Adrenal gland (tissue), 12 donors: ENCODE data around the gene GALNTL6. TPM values are rescaled to one million over a fixed set of nuclear protein-coding genes. Genes with fewer than 3 reads are reported as not detected.

ENCODE experiments used
- DNase-seq, 7 donors: peaks; one replicate each; pipeline ENCODE4 v3.0.0-alpha.2; 2019 to 2020
- H3K27ac ChIP-seq, 5 donors: fragments of 200-600 bp; sonication (generic) in 4 of 5; 1 replicate in 3 of 5; 2 replicates in 2 of 5; pipeline versions ENCODE4 v1.5.1 to v1.8.0; 2016 to 2020; ENCODE audit warnings: mild to moderate bottlenecking in 1 of 5
- H3K27me3 ChIP-seq: fragments of 200-600 bp; 2 replicates; pipeline ENCODE4 v1.8.0; 2021
- H3K36me3 ChIP-seq, 2 donors: fragments of 200-600 bp; replicated peaks in 1 of 2; 1 replicate in 1 of 2; 2 replicates in 1 of 2; pipeline versions ENCODE4 v1.5.1 to v1.8.0; 2018 to 2022
- H3K4me1 ChIP-seq, 2 donors: fragments of 200-600 bp; replicated peaks in 1 of 2; 1 replicate in 1 of 2; 2 replicates in 1 of 2; pipeline versions ENCODE4 v1.5.1 to v1.8.0; 2018 to 2021
- H3K4me3 ChIP-seq, 4 donors: fragments of 200-600 bp; sonication (generic) in 3 of 4; one replicate each; pipeline ENCODE4 v1.5.1; 2016 to 2018
- H3K9me3 ChIP-seq, 3 donors: fragments of 200-600 bp; sonication (generic) in 1 of 3; replicated peaks in 1 of 3; 1 replicate in 2 of 3; 2 replicates in 1 of 3; pipeline versions ENCODE4 v1.5.1 to v1.8.0; 2016 to 2021
- POLR2A ChIP-seq, 2 donors: fragments of 450-650 bp; IDR thresholded peaks; one replicate each; pipeline ENCODE4 v1.6.1; 2017; ENCODE audit warnings: antibody characterized with exemption in 2 of 2, mild to moderate bottlenecking in 2 of 2, moderate library complexity in 1 of 2
- whole genome bisulfite sequencing, 4 donors: extraction: QIAGEN DNeasy Blood & Tissue Kit in 2 of 4; methylation state at CpG; one replicate each; pipeline versions ENCODE4 v1.1.5 to v1.1.7; 2013 to 2017; 5-methylcytosine and 5-hydroxymethylcytosine counted together
- intact Hi-C, 2 donors: fragments of 100-400 bp; cut with DNase I; formaldehyde crosslinking; loops; one replicate each; pipeline versions ENCODE4 v1.14.1 to v1.15.0; 2022 to 2023
- polyA plus RNA-seq, 3 donors: library from polyadenylated mRNA; stranded (reverse); fragments of 200-250 nt in 2 of 3; fragments of 350-450 nt in 1 of 3; fragmentation: Illumina TruSeq in 1 of 3; extraction: RNeasy Lipid Tissue Mini Kit (QIAGEN cat#74804) in 1 of 3; gene quantifications; one replicate each; pipeline ENCODE4 v1.2.3, GENCODE V29; 2013 to 2014
- total RNA-seq, 9 donors: library from RNA; depleted of rRNA in 4 of 9; stranded (reverse); fragments of >200 nt in 4 of 9; fragments of 120-200 nt in 1 of 9; fragmentation: NEBNext Ultra II Directional in 1 of 9; extraction: Animal tissue kit (Norgen Biotek cat#: 25700) in 1 of 9; gene quantifications; one replicate each; pipeline versions ENCODE4 v1.1.0 to v1.2.4, GENCODE V29; 2013 to 2023
- TF ChIP-seq, protein P1 (sequence below), 6 experiments: fragments of 450-650 bp in 4 of 6; fragments of 200-600 bp in 2 of 6; sonication (generic) in 1 of 6; IDR thresholded peaks; 1 replicate in 5 of 6; 2 replicates in 1 of 6; pipeline versions ENCODE4 v1.5.1 to v1.8.0; 2016 to 2021; ENCODE audit warnings: antibody characterized with exemption in 6 of 6, mild to moderate bottlenecking in 2 of 6, moderate library complexity in 1 of 6
- donor health status: healthy with polysubstance abuse.
- donor health status: Bipolar disorder and iron deficiency.
- donor health status: DM: yes; HTN: yes; CAD: no.
- donor health status: DM: no; HTN: no; CAD: no.
- donor health status: DM: no; HTN: no; CAD: no.
- donor health status: DM: yes; HTN: yes; CAD: no.

Gene GALNTL6
- total and polyA plus RNA-seq, 12 donors: 0.10 to 0.96 (median 0.42) TPM; not detected in 1

DNA sequence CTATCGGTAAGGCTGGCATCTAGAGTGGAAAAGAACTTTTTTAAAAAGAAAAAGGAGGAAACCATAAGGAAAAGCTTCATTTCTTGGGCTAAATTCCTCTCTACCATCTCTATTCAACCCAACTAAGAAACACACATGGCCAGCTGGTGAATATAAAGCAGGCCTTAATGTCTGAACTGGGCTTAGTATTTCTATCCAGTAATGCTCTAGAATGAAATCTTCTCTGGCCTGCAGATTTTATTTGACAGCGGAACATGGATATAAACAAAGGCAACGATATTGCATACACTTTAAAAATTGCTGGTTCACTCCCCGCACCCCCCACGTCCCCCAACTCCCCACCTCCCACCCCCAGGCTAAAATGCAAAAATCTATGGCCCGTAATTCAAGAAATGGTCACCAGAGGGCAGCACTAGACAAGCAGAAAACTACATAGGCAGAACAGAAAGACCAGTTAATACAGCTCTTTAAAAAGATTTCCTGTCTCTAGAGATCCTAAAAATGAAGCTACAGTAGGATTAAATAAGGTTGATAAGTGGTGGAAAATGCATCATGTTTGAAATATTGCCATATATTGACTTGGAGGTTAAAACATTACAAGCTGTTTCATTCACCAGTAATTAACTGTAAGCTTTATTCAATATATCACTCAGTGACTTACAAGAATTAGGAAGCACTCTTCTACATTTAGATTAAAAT, 1200.2 kb downstream of the GALNTL6 start:
- Histone ChIP-seq H3K27me3 (no peaks in the 10 kb centered on the region), H3K4me3 (no peak overlapping the region), H3K36me3 (no peaks in the 10 kb centered on the region), H3K27ac (no peak overlapping the region), H3K4me1 (peaks cover 6 to 7% of the 10 kb centered on the region in 2 donors), H3K9me3 (no peaks in the 10 kb centered on the region)
- peak in 5 of 7 donors; percentile 22 to 73 (median 51) for DNase-seq
- intact Hi-C loops: loop anchor here in 1 of 2 donors (5.0 kb wide), 1 partner anchor 244 kb away; no protein-coding TSS in a partner anchor
- WGBS, 4 donors: 17 to 21% (median 19%) methylated on average over 6 of the region's 6 CpGs
- TF ChIP-seq, protein P1, sequence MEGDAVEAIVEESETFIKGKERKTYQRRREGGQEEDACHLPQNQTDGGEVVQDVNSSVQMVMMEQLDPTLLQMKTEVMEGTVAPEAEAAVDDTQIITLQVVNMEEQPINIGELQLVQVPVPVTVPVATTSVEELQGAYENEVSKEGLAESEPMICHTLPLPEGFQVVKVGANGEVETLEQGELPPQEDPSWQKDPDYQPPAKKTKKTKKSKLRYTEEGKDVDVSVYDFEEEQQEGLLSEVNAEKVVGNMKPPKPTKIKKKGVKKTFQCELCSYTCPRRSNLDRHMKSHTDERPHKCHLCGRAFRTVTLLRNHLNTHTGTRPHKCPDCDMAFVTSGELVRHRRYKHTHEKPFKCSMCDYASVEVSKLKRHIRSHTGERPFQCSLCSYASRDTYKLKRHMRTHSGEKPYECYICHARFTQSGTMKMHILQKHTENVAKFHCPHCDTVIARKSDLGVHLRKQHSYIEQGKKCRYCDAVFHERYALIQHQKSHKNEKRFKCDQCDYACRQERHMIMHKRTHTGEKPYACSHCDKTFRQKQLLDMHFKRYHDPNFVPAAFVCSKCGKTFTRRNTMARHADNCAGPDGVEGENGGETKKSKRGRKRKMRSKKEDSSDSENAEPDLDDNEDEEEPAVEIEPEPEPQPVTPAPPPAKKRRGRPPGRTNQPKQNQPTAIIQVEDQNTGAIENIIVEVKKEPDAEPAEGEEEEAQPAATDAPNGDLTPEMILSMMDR (IDR thresholded peaks at IDR 0.05): peak; percentile 41 to 75 (median 64)
- no peak for TF ChIP-seq POLR2A (IDR thresholded peaks at IDR 0.05)

DNA sequence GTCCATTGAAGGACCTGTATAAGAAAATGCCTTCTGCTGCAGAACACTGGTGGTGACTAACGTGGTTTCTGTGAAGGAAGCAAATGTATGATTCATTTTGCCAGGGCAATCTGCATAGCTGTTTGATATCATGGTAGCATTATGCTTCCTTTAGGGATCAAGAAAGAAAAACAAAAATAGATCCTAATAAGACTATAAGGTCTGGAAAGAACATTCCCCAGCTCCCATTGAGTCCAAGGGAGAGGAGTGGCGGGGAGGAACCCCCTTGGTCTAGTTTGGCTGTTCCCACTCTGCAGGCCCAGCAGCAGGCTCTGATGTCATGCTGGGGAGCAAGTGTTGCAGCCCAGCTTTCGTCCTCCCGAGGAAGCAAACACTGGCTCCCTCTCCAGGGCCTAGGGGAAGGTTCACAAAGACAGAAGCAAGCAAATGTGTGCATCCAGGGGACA, 1200.9 kb downstream of the GALNTL6 start:
- DNase-seq: peak in 2 of 7 donors; percentile 5 to 19
- TF ChIP-seq, protein P1 (IDR thresholded peaks at IDR 0.05): no peak
- Histone ChIP-seq H3K9me3 (no peaks in the 10 kb centered on the region), H3K4me1 (peaks cover 6 to 7% of the 10 kb centered on the region in 2 donors), H3K36me3 (no peaks in the 10 kb centered on the region), H3K27me3 (no peaks in the 10 kb centered on the region), H3K27ac (no peak overlapping the region), H3K4me3 (no peak overlapping the region)
- intact Hi-C loops: loop anchor here in 1 of 2 donors (5.0 kb wide), 1 partner anchor 243 kb away; no protein-coding TSS in a partner anchor
- 41 to 60% (median 49%) methylated on average over 4 of the region's 4 CpGs for WGBS, 4 donors

DNA sequence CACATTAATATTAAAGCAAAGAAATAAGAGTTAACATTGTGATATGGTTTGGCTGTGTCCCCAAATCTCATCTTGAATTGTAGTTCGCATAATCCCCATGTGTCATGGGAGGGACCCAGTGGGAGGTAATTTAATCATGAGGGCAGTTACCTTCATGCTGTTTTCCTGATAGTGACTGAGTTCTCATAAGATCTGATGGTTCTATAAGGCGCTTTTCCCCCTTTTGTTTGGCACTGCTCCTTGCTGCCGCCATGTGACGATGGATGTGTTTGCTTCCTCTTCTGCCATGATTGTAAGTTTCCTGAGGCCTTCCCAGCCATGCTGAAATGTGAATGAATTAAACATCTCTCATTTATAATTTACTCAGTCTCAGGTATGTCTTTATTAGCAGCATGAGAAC, 1201.6 kb downstream of the GALNTL6 start:
- no peaks in the 10 kb centered on the region for H3K27me3 ChIP-seq
- intact Hi-C loops: loop anchor here in 1 of 2 donors (5.0 kb wide), 1 partner anchor 242 kb away; no protein-coding TSS in a partner anchor
- no peak overlapping the region for H3K4me3 ChIP-seq
- no peaks in the 10 kb centered on the region for H3K9me3 ChIP-seq
- TF ChIP-seq, protein P1 (IDR thresholded peaks at IDR 0.05): no peak
- no peak for TF ChIP-seq POLR2A (IDR thresholded peaks at IDR 0.05)
- 92 to 99% (median 92%) methylated on average over 4 of the region's 4 CpGs for WGBS, 4 donors
- H3K36me3 ChIP-seq: no peaks in the 10 kb centered on the region
- H3K4me1 ChIP-seq: peaks cover 6 to 7% of the 10 kb centered on the region in 2 donors
- no peak overlapping the region for H3K27ac ChIP-seq
- no peak for DNase-seq

DNA sequence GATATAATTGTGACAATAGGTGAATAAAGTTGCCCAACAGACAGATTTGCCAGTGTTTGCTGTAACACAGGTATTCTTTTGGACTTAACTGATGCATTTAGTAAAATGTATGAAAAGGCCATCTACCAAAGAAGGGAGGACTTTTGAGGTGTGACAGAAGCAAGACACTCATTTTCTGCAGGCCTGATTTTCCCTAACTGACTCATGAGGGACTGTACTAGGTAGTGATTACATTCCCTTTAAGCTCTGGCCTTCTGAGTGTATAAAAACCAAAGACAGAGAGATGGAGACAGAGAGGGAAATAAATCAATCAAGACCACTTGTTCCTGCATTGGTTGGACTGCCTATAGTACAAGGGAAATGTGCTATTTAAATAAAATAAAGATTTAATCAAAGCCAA, 1204.6 kb downstream of the GALNTL6 start:
- no peak overlapping the region for H3K4me3 ChIP-seq
- H3K36me3 ChIP-seq: no peaks in the 10 kb centered on the region
- no peaks in the 10 kb centered on the region for H3K9me3 ChIP-seq
- TF ChIP-seq, protein P1 (IDR thresholded peaks at IDR 0.05): no peak
- no peak for TF ChIP-seq POLR2A (IDR thresholded peaks at IDR 0.05)
- DNase-seq: no peak
- H3K27ac ChIP-seq: no peak overlapping the region
- intact Hi-C loops: no loop called here
- H3K27me3 ChIP-seq: no peaks in the 10 kb centered on the region
- peaks cover 6 to 7% of the 10 kb centered on the region in 2 donors for H3K4me1 ChIP-seq
